GM12874 (cell line): ENCODE data around the gene ECHS1.

ENCODE experiments used
- TF ChIP-seq, protein P1 (sequence below): IDR thresholded peaks from 2 replicates; pipeline ENCODE4 v1.5.1; 2011; ENCODE audit warnings: low read depth, mild to moderate bottlenecking, control low read depth, low read length, moderate library complexity; ENCODE audit not compliant: insufficient read depth

Gene ECHS1

DNA sequence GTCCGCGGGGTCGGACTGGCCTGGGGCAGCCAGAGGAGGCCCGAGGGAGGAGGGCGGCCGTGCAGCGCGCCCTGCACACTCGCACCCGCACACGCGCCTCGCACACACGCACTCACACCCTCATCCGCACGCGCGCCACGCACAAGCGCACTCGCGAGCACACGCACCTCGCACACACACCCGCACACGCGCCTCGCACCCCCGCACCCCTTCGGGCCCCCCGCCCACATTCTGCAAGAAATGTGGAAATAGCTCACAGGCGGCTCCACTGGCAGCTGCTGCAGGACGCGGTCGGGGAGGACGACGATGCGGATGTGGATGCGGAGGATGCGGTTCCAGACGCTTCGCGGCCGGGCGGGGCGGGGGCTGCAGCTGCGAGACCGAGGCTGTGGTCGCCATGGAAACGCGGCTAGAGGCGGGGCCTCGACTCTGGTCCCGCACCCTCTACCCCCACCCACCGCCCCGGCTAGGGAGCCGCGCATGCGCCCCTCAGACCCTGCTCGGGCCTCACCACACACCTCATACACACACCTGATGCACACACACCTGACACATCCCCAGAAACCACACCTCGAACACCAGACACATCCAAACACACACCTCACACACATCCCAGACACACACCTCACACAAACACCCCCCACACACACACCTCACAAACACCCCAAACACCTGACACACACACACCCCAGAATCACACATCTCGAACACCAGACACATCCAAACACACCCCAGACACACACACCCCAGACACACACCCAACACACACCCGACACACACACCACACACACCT is 36.4 kb downstream of the ECHS1 start, which contains the start of gene CALY:
TSS of gene CALY (minus strand) at position 320 of the 793 bp plus-strand sequence. CDS start 7,907 bp downstream, outside the sequence.
- TF ChIP-seq, protein P1, sequence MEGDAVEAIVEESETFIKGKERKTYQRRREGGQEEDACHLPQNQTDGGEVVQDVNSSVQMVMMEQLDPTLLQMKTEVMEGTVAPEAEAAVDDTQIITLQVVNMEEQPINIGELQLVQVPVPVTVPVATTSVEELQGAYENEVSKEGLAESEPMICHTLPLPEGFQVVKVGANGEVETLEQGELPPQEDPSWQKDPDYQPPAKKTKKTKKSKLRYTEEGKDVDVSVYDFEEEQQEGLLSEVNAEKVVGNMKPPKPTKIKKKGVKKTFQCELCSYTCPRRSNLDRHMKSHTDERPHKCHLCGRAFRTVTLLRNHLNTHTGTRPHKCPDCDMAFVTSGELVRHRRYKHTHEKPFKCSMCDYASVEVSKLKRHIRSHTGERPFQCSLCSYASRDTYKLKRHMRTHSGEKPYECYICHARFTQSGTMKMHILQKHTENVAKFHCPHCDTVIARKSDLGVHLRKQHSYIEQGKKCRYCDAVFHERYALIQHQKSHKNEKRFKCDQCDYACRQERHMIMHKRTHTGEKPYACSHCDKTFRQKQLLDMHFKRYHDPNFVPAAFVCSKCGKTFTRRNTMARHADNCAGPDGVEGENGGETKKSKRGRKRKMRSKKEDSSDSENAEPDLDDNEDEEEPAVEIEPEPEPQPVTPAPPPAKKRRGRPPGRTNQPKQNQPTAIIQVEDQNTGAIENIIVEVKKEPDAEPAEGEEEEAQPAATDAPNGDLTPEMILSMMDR, result no peak

- TF ChIP-seq, protein P1, result no peak
Measured at GRCh38 chr10:133336118-133336576, 37.0 kb downstream of the ECHS1 start.

GRCh38 chr10:133335246-133336117 is 37.7 kb downstream of the ECHS1 start:
- TF ChIP-seq, protein P1, result no peak

GRCh38 chr10:133334503-133335245 is 38.5 kb downstream of the ECHS1 start:
- TF ChIP-seq, protein P1, result no peak

DNA sequence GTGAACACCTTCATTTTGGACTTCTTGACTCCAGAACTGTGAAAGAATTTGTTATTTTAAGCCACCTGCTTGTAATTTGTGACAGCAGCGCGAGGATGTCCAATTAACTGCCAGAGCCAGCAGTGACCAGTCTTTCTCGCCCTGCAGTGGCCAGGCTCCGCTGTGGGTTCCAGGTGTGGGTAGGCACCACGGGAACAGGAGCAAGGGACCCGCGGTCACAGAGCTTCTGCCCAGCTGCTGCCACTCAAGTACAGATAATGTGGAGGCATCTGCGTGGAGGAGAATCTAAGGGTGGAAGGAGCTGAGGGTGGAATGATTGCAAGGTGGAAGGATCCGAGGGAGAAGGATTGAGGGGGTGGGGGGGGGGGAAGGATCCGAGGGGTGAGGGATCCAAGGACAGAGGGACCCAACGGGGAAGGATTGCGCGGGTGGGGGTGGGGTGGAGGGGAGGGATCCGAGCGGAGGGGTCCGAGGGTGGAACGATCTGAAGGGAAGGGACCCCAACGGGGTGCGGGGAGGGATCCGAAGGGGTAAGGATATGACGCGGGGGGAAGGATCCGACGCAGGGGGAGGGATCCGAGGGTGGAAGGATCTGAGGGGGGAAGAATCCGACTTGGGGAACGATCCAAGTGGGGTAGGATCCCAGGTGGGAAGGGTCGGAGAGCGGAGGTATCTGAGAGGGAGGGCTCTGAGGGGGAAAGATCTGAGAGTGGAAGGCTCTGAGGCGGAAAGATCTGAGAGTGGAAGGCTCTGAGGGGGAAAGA is 40.0 kb downstream of the ECHS1 start:
- TF ChIP-seq, protein P1, result no peak

GRCh38 chr10:133329491-133330202 is 43.5 kb downstream of the ECHS1 start:
- TF ChIP-seq, protein P1, result peak; percentile 93
